ENCODE measurements around the gene DNAJB6.

The DNAJB6 gene

DNA sequence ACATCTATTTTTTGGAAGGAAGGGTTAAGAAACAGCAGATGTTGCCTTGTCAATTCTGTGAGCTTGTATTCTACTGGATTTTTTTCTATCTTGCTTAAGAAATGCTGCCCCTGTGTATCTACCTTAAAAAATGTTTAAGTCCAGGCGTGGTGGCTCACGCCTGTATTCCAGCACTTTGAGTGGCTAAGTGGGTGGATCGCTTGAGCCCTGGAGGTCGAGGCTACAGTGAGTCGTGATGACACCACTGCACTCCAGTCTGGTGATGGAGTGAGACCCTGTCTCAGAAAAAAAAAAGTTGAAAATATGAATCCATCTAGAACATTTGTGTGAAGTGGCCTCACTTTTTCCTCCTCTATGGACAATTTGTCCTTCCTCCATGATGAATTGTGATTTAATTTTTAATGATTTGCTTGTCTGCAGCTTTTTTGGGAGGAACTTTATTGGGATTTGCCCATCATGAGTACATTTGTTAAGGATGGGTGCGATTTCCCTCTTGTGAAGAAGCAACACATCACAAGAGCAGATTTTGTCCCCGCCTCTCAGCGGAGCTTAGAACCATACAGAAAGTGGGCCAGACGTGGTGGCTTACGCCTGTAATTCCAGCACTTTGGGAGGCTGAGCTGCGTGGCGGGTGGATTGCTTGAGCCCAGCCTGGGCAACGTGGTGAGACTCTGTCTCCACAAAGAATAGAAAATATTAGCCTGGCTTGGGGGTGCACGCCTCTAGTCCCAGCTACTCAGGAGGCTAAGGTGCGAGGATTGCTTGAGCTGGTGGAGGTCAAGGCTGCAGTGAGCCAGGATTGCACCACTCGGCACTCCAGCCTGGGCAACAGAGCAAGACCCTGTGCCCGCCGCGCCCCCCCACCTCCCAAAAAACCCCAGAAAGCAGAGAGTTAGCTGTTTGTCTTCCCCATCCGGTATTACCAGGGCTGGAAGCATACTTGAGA is 57.7 kb downstream of the DNAJB6 start:
- TF ChIP-seq CTCF (conservative IDR thresholded peaks at IDR 0.05; ENCODE audit: control insufficient read depth, insufficient read depth, low read depth, low read length), result no peak
- DNase-seq (ENCODE audit: low read depth), result peak; percentile 71

DNA sequence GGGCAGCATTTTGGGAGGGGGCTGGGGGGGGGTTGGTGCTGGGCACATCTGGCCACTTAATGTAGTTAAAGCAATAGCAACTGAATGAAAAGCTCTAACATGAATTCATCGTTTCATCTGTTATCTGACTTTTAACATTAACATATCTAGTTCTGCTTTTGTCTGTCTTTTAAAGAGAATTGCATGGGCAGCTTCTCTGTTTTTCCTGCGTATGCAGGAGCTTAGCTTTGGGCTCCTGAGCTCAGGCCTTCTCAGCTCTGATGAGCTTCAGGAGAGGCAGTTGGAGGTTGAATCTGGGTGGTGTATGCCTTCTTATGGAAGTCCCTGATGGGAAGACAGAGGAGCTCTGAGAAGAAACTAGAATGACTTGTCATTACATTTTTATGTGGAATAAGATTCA is 58.4 kb downstream of the DNAJB6 start:
- no peak for DNase-seq (ENCODE audit: low read depth)
- H3K4me3 ChIP-seq (ENCODE audit: control insufficient read depth, low read depth, low read length), result no peak overlapping the region
- TF ChIP-seq CTCF (conservative IDR thresholded peaks at IDR 0.05; ENCODE audit: control insufficient read depth, insufficient read depth, low read depth, low read length), result no peak

More for the DNA sequence above, 57.7 kb downstream of the DNAJB6 start:
- H3K4me3 ChIP-seq (ENCODE audit: control insufficient read depth, low read depth, low read length), result no peak overlapping the region

GRCh38 chr7:157396316-157397035 is 59.7 kb downstream of the DNAJB6 start:
- TF ChIP-seq CTCF (conservative IDR thresholded peaks at IDR 0.05; ENCODE audit: control insufficient read depth, insufficient read depth, low read depth, low read length), result no peak
- DNase-seq (ENCODE audit: low read depth), result no peak
- H3K4me3 ChIP-seq (ENCODE audit: control insufficient read depth, low read depth, low read length), result no peak overlapping the region

- H3K4me3 ChIP-seq (ENCODE audit: control insufficient read depth, low read depth, low read length), result no peak overlapping the region
- no peak for DNase-seq (ENCODE audit: low read depth)
- no peak for TF ChIP-seq CTCF (conservative IDR thresholded peaks at IDR 0.05; ENCODE audit: control insufficient read depth, insufficient read depth, low read depth, low read length)
Measured at GRCh38 chr7:157397036-157397720, 60.4 kb downstream of the DNAJB6 start.

DNA sequence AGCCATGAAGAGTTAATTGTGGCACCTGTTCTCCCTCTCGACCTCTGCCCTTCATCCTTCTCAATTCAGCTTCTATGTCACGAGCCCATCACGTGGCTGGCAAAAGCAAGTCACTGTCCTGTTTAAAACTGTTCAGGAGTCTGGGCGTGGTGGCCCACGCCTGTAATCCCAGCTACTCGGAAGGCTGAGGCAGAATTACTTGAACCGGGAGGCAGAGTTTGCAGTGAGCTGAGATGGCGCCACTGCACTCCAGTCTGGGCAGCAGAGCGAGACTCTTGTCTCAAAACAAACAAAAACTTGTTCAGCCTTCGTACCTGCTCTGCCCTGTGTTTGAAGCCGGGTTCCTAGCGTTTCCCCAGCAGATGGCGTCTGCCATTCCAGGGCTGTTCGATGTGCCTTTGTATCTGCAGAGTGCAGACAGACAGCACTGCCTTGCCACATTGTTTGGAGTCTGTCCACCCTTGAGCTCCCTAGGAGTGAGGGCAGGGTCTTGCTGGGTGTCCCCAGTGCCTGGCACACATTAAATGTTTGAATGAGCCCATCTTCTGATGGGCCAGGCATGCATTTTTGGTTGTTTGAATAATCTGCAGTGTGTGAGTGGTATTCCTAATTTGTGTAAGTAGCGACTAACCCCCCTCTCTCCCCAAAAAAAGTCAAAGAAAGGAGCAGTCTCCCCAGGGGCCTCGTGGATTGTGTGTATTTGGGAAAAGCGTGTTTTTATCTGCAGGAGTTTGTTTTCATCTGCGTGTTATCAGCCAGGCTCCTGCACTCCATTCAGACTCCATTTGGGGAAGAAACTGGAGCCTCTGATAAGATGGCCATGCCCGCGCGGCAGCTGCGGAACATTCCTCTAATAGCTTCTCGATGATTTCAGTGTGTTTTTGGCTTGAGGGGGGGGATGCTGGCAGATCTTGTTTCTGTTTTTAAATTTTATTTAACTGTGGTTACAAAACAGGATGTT is 61.2 kb downstream of the DNAJB6 start:
- TF ChIP-seq CTCF (conservative IDR thresholded peaks at IDR 0.05; ENCODE audit: control insufficient read depth, insufficient read depth, low read depth, low read length), result peak; percentile 60
- H3K4me3 ChIP-seq (ENCODE audit: control insufficient read depth, low read depth, low read length), result no peak overlapping the region
- DNase-seq (ENCODE audit: low read depth), result peak; percentile 60
